HG02678 (cell line): ENCODE data around the gene GPATCH1.
"Not testable (repeated sequence)": the region's sequence is repeated elsewhere in the genome, so short reads cannot be mapped to it uniquely, and the experiment has no call there.

ENCODE experiments used
- ATAC-seq: cut with Tn5 transposase; IDR thresholded peaks from one replicate; pipeline ENCODE4 v1.9.1; 2021; ENCODE audit warnings: mild to moderate bottlenecking, moderate library complexity; ENCODE audit not compliant: unreplicated experiment

The GPATCH1 gene

GRCh38 chr19:33110137-33110910 lies 29.3 kb downstream of the GPATCH1 start:
- ATAC-seq, result no peak

DNA sequence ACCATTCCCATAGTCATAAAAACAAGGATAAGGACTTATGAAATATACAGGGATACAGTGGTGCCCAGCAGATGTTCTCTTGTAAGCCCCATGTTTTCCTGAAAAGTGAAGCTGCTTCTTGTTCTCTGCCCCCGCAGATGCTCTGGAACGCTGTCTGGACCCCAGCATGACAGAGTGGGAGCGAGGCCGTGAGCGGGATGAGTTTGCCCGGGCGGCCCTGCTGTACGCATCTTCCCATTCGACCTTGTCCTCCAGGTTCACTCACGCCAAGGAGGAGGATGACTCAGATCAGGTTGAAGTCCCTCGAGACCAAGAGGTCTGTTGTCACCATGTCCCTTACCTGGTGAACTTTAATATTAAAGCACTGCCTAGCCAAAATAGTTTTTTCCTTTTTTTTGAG lies 30.6 kb downstream of the GPATCH1 start:
- ATAC-seq, result no peak

DNA sequence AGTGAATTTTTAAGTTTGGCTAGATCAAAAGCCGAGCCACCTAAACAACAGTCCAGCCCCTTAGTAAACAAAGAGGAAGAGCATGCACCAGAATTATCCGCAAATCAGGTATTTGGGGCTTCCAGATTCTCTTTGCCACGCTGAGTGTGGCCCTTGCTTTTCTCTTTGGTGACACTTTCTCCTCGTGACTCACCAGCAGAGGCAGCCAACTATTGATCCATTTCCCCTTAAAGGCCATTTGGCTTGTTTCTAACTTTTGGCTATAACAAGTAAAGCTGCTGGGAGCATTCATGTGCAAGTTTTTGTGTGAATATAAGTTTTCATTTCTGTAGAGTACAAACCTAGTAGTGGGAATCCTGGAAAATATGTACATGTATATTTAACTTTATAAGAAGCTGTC lies 33.3 kb downstream of the GPATCH1 start:
- no peak for ATAC-seq

GRCh38 chr19:33117501-33117900 lies 36.5 kb downstream of the GPATCH1 start:
- no peak for ATAC-seq

DNA sequence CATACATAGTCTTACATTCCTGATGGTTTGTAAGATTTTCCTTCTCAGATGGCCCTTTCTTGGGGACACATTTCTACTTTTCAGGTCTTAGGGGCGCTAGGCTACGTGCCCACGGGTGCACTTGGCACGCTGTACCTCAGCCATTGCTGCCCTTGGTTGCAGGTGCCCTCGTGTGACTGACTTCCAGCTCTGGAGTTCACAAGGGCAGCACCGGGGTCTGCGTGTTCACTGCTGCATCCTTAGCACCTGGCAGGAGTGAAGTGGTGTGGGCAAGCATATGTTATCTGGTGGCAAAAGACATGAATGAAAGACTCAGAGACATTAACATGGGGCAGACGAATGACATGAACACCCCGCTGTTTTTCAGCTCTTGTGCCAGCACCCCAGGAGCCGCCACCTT lies 37.7 kb downstream of the GPATCH1 start:
- no peak for ATAC-seq

DNA sequence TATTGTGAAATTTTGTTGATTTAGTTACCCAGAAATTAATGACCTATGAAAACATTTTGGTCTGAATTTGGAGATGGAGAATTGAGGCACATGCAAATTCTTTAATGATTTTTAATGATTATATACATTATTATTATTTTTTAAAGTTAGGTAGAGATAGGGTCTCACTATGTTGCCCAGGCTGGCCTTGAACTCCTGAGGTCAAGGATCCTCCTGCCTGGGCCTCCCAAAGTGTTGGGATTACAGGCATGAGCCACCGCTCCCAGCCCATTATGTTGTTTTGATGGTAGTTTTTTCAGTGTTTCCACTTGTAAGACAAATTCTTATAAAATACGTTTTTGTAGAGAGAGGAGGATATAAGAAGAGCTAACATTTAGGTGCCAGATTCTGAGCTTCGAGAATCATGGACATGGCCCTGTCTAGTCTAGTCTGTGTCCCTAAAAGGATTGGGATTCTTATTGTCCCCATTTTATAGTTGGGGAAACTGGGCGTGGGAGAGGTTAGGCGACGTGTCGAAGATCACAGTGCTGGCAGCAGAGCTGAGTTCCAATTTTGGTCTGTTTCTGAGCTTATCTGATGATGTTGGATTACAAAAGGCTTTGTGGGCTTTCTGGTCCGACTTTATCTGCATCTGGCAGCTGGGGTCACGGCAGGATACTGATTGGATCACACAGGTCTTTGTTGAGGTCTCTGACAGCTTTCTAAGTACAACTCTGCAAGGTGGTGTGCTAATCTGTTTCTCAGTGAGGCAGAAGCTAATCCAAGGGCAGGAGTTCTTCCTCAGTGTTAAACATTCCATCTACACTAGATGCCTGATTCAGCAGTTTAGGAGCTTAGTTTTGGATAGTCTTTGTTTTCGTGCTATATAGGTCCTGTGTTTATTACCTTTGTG lies 43.5 kb downstream of the GPATCH1 start:
- ATAC-seq, result no peak

DNA sequence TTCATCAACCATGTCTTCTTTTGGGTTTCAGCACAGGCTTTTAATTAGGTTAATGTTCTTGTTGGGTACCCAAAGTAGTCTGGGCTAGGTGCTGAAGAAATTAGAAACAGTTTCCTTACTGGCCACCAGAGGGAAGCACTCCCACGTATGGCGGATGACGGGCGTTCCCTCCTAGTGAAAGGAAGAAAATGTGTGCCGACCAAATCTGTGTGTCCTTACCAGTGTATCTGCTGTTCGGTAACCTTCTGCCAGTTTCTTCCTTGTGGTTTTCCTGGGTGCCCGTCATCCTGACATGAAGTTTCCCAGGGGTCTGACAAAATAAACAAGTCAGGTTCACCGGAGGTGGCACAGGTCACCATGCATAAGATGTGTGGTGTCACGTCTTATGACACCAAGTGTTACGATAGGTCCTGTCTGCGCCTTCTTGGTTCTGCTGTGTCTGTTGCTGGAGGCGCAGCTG lies 45.0 kb downstream of the GPATCH1 start:
- ATAC-seq, result no peak

GRCh38 chr19:33126712-33127111 lies 45.7 kb downstream of the GPATCH1 start:
- not testable (repeated sequence) for ATAC-seq

- ATAC-seq, result no peak
These were observed 48.9 kb downstream of the GPATCH1 start for GRCh38 chr19:33129901-33130300.

DNA sequence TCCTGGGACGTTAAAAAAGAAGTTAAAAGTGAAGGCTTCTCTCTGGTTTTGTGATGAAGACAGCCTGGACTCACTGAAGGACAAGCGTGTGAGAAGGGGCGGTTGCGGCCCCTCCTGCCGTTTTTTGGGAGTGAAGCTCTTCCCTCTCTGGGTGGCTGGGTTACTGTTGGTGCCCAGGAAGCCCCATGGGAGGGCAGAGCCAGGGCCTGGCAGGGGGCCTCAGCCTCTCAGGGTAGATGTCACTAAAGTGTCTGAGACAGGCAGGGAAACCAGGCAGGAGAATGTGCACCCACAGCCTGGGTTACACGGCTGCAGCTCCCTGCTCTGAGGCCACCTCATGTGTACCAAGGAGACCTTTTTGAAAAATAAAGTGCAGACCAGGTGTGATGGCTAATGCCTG lies 49.5 kb downstream of the GPATCH1 start:
- ATAC-seq, result no peak

DNA sequence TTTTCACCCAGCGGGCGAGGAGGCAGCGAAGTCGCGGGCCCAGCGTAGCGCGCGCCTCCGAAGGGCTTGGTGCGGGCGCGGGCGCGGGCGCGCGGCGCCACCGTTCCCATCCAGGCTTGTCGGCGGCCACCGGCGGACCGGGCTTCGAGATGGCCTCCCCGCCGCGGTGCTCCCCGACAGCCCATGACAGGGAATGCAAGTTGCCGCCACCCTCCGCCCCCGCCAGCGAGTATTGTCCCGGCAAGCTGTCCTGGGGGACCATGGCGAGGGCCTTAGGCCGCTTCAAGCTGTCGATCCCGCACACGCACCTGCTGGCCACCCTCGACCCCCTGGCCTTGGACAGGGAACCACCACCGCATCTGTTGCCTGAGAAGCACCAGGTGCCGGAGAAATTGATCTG lies 51.0 kb downstream of the GPATCH1 start, which contains the start of gene WDR88:
Gene WDR88, plus strand, starts transcription at position 94 of the 400 bp plus-strand sequence. Its CDS starts 56 bp downstream, at position 150.
- ATAC-seq, result no peak

GRCh38 chr19:33132425-33132824 lies 51.4 kb downstream of the GPATCH1 start:
- no peak for ATAC-seq

- no peak for ATAC-seq
These were observed 52.6 kb downstream of the GPATCH1 start for GRCh38 chr19:33133438-33134031.

DNA sequence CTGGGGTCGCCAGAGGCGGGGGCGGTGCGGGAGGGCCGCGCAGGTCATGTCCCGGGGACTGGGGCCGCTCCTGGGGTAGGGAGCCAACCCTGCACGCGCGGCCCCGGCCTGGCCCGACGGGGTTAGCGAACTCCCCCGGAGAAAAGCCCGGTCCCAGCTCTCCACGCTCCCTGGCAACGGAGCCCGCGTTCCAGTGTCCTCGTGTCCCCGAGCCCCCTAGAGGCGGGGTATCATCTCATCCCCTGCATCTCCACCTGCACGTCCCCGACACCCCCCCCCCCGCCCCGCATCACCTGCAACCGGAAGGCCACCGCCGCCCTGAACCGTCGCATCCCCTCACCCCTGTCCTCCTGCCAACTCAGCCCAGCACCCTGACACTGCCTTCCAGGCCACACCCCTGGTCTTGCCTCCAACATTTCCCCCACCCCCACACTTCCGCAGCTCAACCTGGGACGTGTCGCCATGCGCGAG lies 53.6 kb downstream of the GPATCH1 start:
- no peak for ATAC-seq

DNA sequence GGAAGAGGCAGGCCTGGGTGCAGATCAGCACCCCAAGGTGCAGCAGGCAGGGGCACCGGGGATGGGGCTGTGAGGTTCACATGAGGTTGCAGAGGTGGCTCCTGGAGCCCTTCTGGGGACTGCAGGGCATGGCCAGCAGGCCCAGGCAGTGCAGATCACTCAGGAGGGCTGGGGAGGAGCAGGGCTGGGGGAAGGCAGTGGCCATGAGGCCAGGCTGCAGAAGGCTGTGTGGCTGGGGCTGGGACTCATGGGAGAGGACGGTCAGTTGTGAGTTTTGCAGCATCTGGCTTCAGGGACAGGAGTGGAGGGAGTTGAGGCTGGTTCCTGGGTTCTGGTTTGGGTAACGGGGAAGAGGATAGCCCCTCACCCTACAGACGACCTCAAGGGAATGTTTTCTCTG lies 58.2 kb downstream of the GPATCH1 start:
- no peak for ATAC-seq

GRCh38 chr19:33143897-33144405 lies 63.0 kb downstream of the GPATCH1 start:
- ATAC-seq, result peak; percentile 72

GRCh38 chr19:33146209-33146608 lies 65.2 kb downstream of the GPATCH1 start:
- no peak for ATAC-seq

GRCh38 chr19:33147538-33147937 lies 66.6 kb downstream of the GPATCH1 start:
- ATAC-seq, result no peak

- ATAC-seq, result no peak
These were observed 70.0 kb downstream of the GPATCH1 start for GRCh38 chr19:33150852-33151518.

- ATAC-seq, result no peak
These were observed 71.2 kb downstream of the GPATCH1 start for GRCh38 chr19:33152176-33152575.
